Activated CD4-positive, alpha-beta T cell treated with anti-CD3 and anti-CD28 coated beads, Interleukin-2, amount 10 ng/mL, durations not matched to agents 24 days and 14 days (primary cell): ENCODE results near the gene RASL10B. TPM values are rescaled to one million over a fixed set of nuclear protein-coding genes. Genes with fewer than 3 reads are reported as not detected.
A peak's percentile ranks its signal among the peaks of the same experiment; 100 is the strongest.

Experiments
- DNase-seq: peaks from one replicate; pipeline ENCODE4 v3.0.0; 2022
- H3K27ac Mint-ChIP-seq: one replicate; pipeline ENCODE4 v1.8.0; 2022; ENCODE audit warnings: mild to moderate bottlenecking, mixed read lengths
- H3K27me3 Mint-ChIP-seq: one replicate; pipeline ENCODE4 v1.8.0; 2022; ENCODE audit warnings: mixed read lengths
- H3K36me3 Mint-ChIP-seq: one replicate; pipeline ENCODE4 v1.8.0; 2022; ENCODE audit warnings: low read depth, mild to moderate bottlenecking, mixed read lengths
- H3K4me1 Mint-ChIP-seq: one replicate; pipeline ENCODE4 v1.8.0; 2021; ENCODE audit warnings: mixed read lengths
- H3K4me3 Mint-ChIP-seq: one replicate; pipeline ENCODE4 v1.8.0; 2022; ENCODE audit warnings: mild to moderate bottlenecking, moderate library complexity, mixed read lengths
- H3K9me3 Mint-ChIP-seq: one replicate; pipeline ENCODE4 v1.8.0; 2021; ENCODE audit warnings: mixed read lengths
- intact Hi-C: fragments of 100-400 bp; cut with micrococcal nuclease; formaldehyde crosslinking; loops from one replicate; pipeline ENCODE4 v1.15.1; 2023
- total RNA-seq: library from RNA; stranded (reverse); gene quantifications from 2 replicates; pipeline ENCODE4 v1.2.3, GENCODE V29; 2022

RASL10B gene
- total RNA-seq, 1 donor from 2014 or later = 0.72 TPM

- Mint-ChIP-seq H3K27me3 (peaks cover 15% of the 10 kb centered on the region), H3K36me3 (peaks cover 41% of the 10 kb centered on the region), H3K4me1 (peaks cover 10% of the 10 kb centered on the region), H3K4me3 (no peak overlapping the region), H3K9me3 (no peaks in the 10 kb centered on the region), H3K27ac (no peak overlapping the region)
- intact Hi-C loops = no loop called here
- no peak for DNase-seq
Observed at GRCh38 chr17:35727635-35728034, 3.8 kb upstream of the RASL10B start.

GRCh38 chr17:35728551-35728950 is 2.9 kb upstream of the RASL10B start:
- H3K4me1 Mint-ChIP-seq = peaks cover 10% of the 10 kb centered on the region
- H3K27me3 Mint-ChIP-seq = peaks cover 22% of the 10 kb centered on the region
- no peaks in the 10 kb centered on the region for H3K9me3 Mint-ChIP-seq
- H3K27ac Mint-ChIP-seq = no peak overlapping the region
- H3K4me3 Mint-ChIP-seq = no peak overlapping the region
- H3K36me3 Mint-ChIP-seq = peaks cover 35% of the 10 kb centered on the region
- intact Hi-C loops = no loop called here
- DNase-seq = no peak

GRCh38 chr17:35729405-35729833 is 2.0 kb upstream of the RASL10B start:
- intact Hi-C loops = no loop called here
- no peak overlapping the region for H3K27ac Mint-ChIP-seq
- peaks cover 27% of the 10 kb centered on the region for H3K36me3 Mint-ChIP-seq
- H3K27me3 Mint-ChIP-seq = peaks cover 22% of the 10 kb centered on the region
- DNase-seq = no peak
- H3K4me3 Mint-ChIP-seq = no peak overlapping the region
- H3K9me3 Mint-ChIP-seq = no peaks in the 10 kb centered on the region
- peaks cover 10% of the 10 kb centered on the region for H3K4me1 Mint-ChIP-seq

GRCh38 chr17:35730400-35731005 is 936 bp upstream of the RASL10B start:
- no peak overlapping the region for H3K27ac Mint-ChIP-seq
- H3K36me3 Mint-ChIP-seq = peaks cover 16% of the 10 kb centered on the region
- H3K27me3 Mint-ChIP-seq = peaks cover 22% of the 10 kb centered on the region
- DNase-seq = no peak
- no peaks in the 10 kb centered on the region for H3K9me3 Mint-ChIP-seq
- H3K4me1 Mint-ChIP-seq = peaks cover 10% of the 10 kb centered on the region
- intact Hi-C loops = no loop called here
- H3K4me3 Mint-ChIP-seq = peak overlapping the region; percentile 74

GRCh38 chr17:35731917-35732805 is 722 bp downstream of the RASL10B start:
- H3K36me3 Mint-ChIP-seq = peaks cover 11% of the 10 kb centered on the region
- no peak overlapping the region for H3K27ac Mint-ChIP-seq
- peak overlapping the region; percentile 61 for H3K4me3 Mint-ChIP-seq
- H3K9me3 Mint-ChIP-seq = no peaks in the 10 kb centered on the region
- no peak for DNase-seq
- intact Hi-C loops = no loop called here
- H3K27me3 Mint-ChIP-seq = peaks cover 22% of the 10 kb centered on the region
- peaks cover 10% of the 10 kb centered on the region for H3K4me1 Mint-ChIP-seq

- H3K27me3 Mint-ChIP-seq = peaks cover 22% of the 10 kb centered on the region
- intact Hi-C loops = no loop called here
- H3K9me3 Mint-ChIP-seq = no peaks in the 10 kb centered on the region
- peaks cover 10% of the 10 kb centered on the region for H3K4me1 Mint-ChIP-seq
- H3K4me3 Mint-ChIP-seq = peak overlapping the region; percentile 61
- DNase-seq = no peak
- no peak overlapping the region for H3K27ac Mint-ChIP-seq
- H3K36me3 Mint-ChIP-seq = peaks cover 11% of the 10 kb centered on the region
Observed at GRCh38 chr17:35732806-35733136, 1.3 kb downstream of the RASL10B start.

- H3K4me3 Mint-ChIP-seq = no peak overlapping the region
- no peak for DNase-seq
- H3K27ac Mint-ChIP-seq = no peak overlapping the region
- H3K36me3 Mint-ChIP-seq = peaks cover 11% of the 10 kb centered on the region
- peaks cover 22% of the 10 kb centered on the region for H3K27me3 Mint-ChIP-seq
- no peaks in the 10 kb centered on the region for H3K9me3 Mint-ChIP-seq
- peaks cover 10% of the 10 kb centered on the region for H3K4me1 Mint-ChIP-seq
- intact Hi-C loops = no loop called here
Observed at GRCh38 chr17:35733366-35733765, 1.9 kb downstream of the RASL10B start.

- H3K4me3 Mint-ChIP-seq = no peak overlapping the region
- peaks cover 10% of the 10 kb centered on the region for H3K4me1 Mint-ChIP-seq
- H3K36me3 Mint-ChIP-seq = peaks cover 10% of the 10 kb centered on the region
- no peaks in the 10 kb centered on the region for H3K9me3 Mint-ChIP-seq
- H3K27ac Mint-ChIP-seq = no peak overlapping the region
- intact Hi-C loops = no loop called here
- peaks cover 25% of the 10 kb centered on the region for H3K27me3 Mint-ChIP-seq
- no peak for DNase-seq
Observed at GRCh38 chr17:35734396-35734795, 3.0 kb downstream of the RASL10B start.

- Mint-ChIP-seq H3K9me3 (no peaks in the 10 kb centered on the region), H3K4me1 (peaks cover 10% of the 10 kb centered on the region)
- no peak for DNase-seq
Observed at GRCh38 chr17:35735036-35735805, 3.8 kb downstream of the RASL10B start.

GRCh38 chr17:35736236-35736635 is 4.8 kb downstream of the RASL10B start:
- Mint-ChIP-seq H3K9me3 (no peaks in the 10 kb centered on the region), H3K36me3 (no peaks in the 10 kb centered on the region), H3K4me1 (peaks cover 2% of the 10 kb centered on the region), H3K27me3 (peaks cover 31% of the 10 kb centered on the region), H3K4me3 (no peak overlapping the region), H3K27ac (no peak overlapping the region)
- no peak for DNase-seq
- intact Hi-C loops = no loop called here

More at GRCh38 chr17:35735036-35735805, 3.8 kb downstream of the RASL10B start:
- Mint-ChIP-seq H3K27me3 (peaks cover 33% of the 10 kb centered on the region), H3K27ac (no peak overlapping the region), H3K36me3 (peaks cover 7% of the 10 kb centered on the region), H3K4me3 (no peak overlapping the region)
- intact Hi-C loops = no loop called here

- H3K4me1 Mint-ChIP-seq = peaks cover 4% of the 10 kb centered on the region
- intact Hi-C loops = no loop called here
Observed at GRCh38 chr17:35738519-35739133, 7.2 kb downstream of the RASL10B start.

GRCh38 chr17:35740216-35740615 is 8.8 kb downstream of the RASL10B start:
- no peak overlapping the region for H3K27ac Mint-ChIP-seq
- peaks cover 33% of the 10 kb centered on the region for H3K27me3 Mint-ChIP-seq
- H3K4me1 Mint-ChIP-seq = peaks cover 4% of the 10 kb centered on the region
- H3K9me3 Mint-ChIP-seq = no peaks in the 10 kb centered on the region
- intact Hi-C loops = loop anchor here (10.0 kb wide), 1 partner anchor 595 kb away; the partner anchor contains the start of genes NLE1 and UNC45B
- no peak overlapping the region for H3K4me3 Mint-ChIP-seq
- no peak for DNase-seq
- no peaks in the 10 kb centered on the region for H3K36me3 Mint-ChIP-seq

More at GRCh38 chr17:35738519-35739133, 7.2 kb downstream of the RASL10B start:
- no peak overlapping the region for H3K27ac Mint-ChIP-seq
- H3K4me3 Mint-ChIP-seq = no peak overlapping the region
- no peaks in the 10 kb centered on the region for H3K36me3 Mint-ChIP-seq
- no peak for DNase-seq
- peaks cover 31% of the 10 kb centered on the region for H3K27me3 Mint-ChIP-seq
- no peaks in the 10 kb centered on the region for H3K9me3 Mint-ChIP-seq
